Islet precursor cell (in vitro differentiated cells): ENCODE data around the gene GINS2.

Experiments used
- DNase-seq: peaks from one replicate; pipeline ENCODE4 v3.0.0-alpha.2; 2018

GINS2 gene

DNA sequence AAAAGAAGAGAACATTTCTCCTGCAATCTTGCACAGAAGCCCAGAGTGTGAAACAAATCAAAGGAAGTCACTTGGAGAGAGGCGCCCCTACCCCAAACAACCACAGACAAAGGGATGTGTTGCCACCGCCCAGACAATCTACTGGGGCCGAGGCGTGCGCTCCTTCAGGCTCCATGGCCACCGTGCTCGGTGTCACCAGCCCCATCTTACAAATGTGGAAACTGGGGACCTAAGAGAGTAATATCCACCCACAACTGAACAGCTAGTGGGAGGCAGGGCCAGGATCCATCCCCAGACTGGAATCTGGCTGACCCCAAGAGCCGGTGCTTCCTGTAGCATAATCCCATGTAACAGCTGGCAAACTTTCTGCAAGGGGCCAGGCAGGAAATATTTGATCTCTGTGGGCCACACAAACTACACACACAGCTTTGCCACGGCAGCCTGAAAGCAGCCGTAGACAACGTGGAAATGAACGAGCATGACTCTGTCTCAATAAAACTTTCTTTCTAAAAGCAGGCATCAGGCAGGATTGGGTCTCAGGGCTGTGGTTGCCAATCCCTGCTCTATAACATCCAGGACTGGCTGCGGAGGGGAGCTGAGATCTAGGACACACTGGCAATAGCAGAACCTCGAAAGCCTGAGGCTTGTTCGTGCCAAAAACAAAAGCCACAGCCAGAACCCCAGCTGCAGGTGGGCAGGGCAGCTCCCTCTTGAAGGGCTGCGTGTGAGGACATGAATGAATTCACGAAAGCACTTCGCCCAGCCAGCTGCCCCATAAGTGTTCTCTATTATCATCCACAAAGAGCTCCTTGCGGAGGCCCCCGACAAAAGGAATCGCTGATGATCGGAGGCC, 26.6 kb upstream of the GINS2 start:
- no peak for DNase-seq

DNA sequence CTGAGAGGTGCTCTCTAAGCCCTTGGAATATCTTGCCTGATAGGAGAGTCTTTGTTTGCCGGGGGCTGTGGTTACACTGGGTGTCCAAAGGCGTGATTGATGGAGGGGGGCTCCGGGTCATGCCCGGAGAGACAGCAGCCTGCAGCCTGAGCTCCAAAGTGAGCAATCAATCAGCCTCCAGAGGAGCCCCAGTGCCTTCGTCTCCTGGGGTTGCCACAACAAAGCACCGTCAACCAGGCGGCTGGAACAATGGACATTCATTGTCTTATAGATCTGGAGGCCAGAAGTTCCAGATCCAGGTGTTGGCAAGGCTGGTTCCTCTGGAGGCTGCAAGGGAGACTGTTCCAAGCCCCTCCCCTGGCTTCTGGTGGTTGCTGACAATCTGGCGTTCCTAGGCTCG, 24.0 kb upstream of the GINS2 start:
- no peak for DNase-seq

DNA sequence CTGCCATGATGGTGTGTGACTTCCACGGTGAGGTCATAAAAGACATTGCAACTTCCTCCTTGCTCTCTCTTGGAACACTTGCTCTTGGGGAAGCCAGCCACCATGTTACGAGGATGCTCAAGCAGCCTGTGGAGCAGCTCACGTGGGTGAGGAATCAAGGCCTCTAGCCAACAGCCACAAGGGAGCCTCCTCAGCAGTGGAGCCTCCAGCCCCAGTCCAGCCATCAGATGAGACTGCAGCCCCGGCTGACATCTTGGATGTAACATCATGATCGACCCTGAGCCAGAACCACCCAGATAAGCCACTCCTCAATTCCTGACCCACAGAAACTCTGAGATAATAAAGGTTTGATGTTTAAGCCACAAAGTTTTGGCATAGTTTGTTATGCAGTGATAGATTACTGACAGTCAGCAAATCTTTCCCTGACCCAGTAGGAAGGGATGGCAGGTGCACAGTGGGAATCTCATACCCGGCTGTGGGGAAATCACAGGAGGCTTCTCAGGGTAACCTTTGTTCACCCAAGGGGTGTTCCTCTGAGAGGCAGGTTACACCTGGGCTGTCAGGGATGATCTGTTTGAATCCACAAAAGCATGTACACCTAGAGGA, 23.3 kb upstream of the GINS2 start:
- DNase-seq: no peak

DNA sequence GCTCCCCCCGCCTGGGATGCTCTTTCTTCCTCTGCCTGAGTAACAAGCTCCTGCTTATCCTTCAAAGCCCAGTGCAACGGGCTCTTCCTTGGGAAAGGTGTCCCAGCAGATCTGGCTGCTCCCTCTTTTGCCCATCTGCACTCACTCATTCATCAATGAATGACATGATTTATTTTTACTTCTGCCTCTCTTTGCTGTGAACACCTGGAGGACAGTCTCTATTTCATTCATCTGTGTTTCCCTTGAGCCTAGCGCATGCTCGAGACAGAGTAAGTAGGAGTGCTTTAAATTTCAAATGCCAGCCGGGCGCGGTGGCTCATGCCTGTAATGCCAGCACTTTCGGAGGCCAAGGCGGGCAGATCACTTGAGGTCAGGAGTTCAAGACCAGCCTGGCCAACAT, 22.0 kb upstream of the GINS2 start:
- DNase-seq: no peak

DNA sequence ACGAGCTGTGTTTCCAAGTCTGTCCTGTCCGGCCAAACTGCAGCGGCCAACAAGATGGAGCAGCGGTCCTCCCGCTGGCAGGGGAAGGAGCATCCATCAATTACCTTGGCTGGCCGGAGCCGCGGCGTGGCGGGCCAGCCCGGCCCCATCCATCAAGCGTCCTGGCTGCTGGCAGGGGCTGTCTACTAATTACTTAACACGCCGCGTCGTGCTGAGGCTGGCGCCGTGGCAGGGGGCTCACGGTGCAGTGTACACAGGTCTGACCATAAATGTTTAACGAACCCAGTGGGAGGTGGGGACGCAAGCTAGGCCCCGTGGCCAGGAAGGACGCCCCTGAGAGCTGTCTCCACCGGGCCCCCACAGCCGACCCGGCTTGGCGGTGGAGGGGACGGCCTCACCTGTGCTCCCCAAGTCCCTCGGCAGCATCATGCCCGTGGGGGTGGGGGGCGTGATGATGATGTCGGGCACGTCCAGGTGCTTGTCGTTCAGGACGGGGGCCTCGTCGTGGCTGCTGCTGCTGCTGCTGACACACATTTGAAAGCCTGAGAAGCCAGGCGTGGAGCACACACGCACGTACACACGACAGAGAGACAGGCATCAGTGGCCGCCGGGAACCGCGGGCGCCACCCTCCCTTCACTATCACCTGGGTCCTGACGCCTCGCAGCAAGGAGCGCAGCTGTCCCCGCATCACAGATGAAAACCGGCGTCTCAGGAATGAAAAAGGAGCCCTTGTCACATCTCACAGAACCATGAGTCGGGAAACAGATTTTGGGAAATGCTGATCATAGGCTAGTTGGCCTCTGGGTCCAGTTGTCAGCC, 21.2 kb upstream of the GINS2 start:
- no peak for DNase-seq

DNA sequence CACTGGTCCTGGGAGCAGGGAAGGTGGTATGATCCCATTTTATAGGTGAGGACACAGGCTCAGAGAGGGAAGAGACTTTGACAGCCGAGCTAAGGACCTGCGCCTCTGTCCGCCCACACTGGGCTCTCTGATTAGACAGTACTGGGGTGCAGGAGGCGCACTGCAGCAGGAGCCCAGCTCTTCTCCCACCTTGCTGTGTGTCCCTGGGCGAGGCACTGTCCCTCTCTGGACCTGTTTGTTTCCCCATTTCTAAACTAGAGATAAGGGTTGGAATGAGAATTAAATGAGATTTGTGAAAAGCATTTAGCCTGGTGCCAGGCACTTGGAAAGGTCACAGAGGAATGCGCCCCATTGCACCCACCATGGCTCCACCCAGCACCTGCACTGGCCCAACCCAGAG, 19.6 kb upstream of the GINS2 start:
- DNase-seq: no peak

DNA sequence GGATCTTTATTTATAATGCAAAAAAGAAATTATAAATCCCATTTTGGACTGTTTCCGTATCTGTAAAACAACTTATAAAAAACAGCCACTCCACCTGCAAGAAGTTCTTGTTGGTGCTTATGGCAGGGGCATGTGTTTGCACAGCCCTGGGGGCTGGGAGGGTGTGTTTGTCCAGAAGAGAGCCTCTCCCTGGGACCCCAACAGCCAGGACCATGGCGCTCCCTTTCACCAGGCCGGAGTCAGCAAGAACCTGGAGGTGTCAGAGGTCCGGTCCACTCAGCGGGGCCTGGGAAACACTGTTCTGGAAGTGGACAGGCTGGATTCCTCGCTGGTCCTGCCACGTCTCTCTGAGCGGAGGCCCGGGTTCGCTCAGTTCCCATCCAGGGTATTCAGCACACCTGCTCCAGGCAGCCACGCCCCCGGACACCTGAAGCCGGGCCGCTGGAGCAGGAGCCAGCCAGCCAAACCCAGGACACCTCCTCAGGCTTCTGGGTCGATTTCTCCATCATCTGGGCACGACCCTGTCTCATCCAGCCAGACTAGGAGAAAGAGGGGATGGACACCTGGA, 18.9 kb upstream of the GINS2 start:
- no peak for DNase-seq

DNA sequence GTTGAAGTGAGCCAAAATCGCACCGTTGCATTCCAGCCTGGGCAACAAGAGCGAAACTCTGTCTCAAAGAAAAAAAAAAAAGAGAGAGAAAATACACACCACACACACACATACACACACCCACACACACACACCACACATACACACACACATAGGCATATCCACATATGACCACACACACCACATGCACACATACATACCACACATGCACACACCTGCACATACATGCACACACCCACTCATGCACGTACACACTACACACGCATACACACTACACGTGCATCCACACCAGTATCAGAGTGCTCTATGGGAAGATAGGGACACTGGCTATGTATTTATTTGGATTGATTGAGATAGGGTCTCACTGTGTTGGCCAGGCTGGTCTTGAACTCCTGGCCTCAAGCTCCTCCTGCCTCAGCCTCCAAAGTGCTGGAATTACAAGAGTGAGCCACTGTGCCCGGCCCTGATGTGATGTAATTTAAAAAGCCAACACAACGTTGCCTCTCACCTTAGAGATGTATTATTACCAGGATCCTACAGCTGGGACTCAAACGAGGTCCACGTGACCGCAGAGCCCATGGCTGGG, 17.8 kb upstream of the GINS2 start:
- DNase-seq: no peak

DNA sequence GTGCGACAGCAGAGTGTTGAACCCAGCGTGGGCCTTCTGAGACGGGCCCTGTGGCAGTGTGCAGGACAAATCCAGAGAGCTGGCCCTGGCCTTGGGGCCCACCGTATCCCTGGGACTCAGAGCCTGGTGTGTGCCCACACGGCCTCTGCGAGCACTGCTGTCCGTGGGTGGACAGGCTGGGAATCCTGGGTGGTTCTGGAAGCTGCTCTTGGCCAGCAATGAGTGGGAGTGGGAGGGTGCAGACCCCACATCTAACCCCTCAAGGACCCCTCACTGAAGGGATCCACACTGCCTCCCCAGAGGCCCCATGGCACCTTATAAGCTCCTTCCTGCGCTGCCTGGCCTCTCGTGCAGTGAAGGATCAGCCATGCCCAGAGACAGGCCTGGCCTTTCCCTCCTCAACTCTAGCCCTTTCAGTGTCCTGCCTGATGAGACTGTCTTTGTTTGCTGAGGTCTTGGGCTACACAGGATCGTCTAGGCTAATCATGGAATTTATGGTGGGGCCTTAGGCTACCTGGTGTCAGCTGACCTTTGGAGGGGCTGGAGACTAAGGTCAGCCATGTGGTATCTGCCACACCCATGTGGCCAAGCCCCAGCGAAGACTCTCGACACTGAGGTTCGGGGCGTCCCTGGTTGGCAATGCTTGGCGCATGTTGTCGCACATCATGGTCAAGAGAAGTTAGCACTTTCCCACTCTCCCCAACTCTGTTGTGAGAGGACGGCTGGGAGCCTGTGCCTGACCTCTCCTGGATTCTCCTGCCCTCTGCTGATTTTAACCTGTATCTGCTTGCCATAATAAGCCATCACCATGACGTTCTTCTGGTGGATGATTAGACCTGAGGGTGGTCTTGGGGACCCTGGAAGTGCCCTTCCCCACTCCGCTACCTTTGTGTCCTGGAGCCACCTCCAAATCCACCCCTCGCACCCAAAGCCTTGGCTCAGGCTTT, 16.4 kb upstream of the GINS2 start:
- DNase-seq: no peak

DNA sequence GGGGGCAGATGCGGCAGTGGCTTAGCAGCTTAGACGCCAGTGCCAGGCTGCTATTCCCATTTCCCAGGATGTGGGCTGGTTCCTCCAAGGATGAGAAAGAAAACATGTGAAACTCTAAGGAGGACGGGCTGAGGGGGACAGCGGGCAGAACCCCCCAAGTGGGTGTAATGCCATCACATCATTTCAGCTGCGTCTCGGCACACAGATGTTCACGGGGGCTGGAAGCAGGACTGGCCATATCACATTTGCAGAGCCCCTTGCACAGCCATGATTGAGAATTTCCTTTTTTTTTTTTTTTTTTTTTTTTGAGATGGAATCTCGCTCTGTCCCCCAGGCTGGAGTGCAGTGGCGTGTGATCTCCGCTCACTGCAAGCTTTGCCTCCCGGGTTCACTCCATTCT, 15.3 kb upstream of the GINS2 start:
- DNase-seq: no peak

DNA sequence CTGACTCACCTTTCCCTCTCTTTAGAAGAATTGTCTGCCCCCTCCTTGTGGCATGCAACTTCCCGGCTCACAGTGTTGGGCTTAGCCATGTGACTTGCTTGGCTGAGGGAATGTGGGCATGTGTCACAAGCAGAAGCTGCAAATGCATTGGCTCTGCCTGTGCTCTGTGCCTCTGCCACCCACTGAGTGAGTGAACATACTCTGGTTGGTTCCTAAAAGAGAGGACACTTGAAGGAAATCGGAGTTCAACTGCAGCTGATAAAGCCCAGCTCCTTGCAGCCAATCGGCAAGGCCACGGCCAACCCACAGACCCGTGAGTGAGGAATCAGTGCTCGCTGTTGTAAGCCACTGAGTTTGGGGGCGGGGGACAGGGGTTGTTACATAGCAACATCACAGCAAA, 10.9 kb upstream of the GINS2 start:
- DNase-seq: no peak

DNA sequence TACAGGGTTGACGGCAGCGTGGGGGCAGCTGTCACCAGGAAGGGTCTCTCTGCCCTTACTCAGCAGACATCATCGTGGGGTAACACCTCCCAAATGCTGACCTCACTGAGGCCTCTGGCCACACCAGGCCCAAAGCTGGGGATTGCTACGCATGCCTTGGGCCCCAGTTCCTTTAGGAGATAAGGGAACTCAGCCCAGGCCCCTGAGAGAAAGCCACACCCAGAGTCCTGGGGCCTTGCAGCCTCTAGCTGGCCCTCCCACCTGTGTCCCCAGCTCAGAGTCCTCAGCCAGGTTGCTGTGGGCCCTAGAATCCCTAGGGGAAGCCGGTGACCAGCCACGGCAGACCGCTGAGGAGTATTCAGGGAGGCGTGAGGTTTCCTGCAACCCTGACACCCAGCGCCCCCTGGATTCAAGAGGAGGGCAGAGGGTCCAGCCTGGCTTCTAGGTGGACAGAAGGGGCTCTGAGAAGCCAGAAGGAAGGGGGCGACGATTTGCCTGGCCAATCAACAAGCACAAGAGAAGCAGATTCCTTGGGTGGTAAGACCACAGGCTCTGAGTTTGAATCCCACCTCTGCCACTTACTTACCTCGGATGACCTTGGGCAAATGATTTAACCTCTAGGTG, 10.3 kb upstream of the GINS2 start:
- no peak for DNase-seq

DNA sequence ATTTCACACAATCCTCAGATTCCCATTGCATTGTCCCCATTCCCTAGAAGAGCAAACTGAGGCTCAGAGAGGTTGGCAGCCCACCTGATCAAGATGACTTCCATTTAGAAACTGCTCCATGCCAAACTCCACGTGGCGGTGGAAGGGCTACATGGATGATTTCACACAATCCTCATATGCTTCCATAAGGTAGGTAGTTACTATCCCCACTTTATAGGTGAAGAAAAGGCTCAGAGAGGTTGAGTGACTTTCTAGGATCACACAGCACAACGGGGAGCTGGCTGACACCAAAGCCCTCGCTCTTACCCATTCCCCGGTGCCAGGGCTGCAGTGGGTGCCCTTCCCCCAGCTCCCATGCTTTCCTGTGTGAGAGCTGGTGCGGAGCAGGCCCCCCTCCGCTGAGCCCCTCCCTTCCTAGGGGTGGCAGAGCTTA, 9.7 kb upstream of the GINS2 start:
- DNase-seq: no peak

DNA sequence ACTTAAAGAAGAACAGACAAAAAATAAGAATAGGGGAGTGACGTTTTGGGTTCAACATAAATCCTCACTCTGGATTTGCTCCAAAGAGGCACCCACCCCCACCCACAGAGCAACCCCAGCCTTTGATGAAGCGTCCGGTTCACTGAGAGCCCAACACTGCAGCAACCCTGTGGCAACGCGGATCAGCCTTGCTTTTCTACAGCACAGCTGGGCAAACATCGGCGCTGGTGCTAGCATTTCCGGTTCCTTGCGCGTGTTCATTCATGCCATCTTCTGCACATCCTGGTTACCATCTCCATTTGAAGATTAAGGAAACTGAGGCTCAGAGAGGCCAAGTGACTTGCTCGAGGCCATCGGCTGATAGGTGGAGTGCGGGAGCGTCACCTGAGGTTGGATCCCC, 8.7 kb upstream of the GINS2 start:
- DNase-seq: no peak

DNA sequence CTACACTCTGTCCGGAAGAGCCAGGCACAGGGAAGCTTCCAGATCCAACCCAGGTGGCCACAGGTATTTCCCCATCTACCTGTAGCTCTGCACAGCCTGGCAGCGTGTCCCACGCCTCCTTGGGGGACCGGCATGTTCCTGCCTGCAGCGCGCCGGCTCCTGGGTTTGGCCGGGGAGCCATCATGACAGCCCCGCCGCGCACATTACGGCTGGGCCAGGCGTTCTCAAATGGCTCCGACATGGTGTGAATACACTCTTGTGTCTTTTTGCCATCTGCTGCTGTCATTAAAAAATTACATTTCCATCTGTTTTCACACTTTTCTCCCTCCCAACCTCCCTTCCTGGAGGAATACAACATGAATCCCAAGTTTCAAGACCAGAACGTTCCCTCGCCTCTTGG, 8.0 kb upstream of the GINS2 start:
- no peak for DNase-seq

DNA sequence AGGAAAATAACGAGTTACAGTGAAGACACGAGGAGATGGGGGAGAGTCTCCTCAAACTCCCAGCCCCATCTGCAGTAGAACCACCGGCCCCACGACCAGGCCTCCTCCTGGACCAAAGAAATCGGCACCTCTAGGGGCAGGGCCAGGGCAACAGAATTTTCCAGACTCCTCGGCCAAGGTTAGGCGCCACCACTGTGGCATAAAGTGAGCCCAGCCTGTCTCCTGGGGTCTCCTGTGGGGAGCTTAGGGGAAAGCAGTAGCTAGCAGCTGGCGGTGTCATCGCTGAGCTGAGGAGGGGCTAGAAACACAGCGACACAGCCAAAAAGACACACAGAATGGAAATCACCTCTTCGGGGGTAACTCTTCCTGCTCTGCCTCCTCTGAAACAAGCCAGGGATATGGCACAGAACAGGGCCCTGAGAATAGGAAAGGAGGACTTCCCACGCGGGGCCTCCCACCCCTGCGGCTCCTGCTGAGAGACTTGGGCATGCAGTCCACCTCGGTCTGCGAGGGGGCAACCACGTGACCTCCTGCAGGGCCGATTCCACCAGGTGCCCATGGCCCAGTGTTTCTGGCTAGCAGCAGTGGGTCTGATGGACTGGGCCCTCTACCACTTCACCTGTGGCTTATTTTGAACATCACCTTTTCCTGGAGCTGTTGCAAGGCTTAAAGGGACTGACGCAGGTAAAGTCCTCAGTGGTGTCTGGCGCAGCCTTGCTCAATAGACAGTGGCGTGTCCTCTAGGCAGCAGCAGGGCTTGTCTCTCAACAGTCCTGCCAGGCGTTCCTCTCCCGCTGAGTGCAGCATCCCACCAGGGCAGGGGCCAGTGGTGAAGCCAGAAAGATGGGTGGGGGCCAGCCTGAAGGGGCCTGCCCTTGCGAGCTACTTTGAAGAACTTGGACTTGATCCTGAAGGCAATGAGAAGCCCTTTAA, 6.7 kb upstream of the GINS2 start:
- no peak for DNase-seq

DNA sequence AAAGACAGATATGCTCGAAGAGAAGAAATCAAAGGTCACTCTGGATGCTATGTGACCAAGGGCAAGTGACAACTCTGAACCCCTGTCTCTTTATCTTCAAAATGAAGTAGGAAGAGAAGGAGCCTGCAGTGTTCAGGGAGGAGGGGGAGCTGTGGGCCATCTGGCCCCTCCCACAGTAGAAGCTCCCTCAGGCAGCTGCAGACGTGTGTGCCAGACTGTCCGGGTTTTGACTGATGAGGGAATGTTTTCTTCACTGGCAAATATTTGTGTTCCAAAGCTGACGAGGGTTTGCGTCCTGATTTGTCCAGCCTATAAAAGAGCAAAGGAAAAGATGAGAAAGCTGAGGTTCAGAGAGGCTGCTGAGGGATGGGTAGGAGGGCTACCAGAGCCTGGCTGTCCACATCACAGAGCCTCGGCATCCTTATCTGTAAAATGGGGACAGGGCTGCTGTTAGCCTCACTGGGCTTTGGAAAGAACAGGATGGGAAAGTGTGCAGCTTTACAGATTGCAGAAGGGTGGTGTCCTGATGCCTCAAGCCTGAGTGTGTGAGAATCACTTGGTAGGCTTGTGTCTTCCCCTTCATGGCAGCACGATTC, 1.8 kb upstream of the GINS2 start:
- no peak for DNase-seq

DNA sequence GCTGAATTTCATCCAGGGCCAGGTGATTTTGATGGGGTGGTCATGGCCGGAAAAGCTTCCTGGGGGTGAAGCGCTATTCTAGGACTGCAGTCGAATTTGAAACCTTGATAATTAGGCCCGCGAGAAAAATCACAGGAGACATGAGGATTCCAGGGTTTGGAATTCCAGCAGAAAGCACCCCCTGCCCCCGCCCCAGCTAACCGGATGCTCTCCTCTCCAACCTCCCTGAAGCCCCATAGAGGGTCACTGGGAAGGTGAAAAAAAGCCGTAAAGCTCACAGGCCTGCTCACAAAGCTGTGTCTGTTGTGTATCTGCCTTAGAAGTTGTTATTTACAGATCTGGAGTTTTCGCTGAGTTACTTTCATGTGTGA, 1.2 kb upstream of the GINS2 start:
- no peak for DNase-seq

DNA sequence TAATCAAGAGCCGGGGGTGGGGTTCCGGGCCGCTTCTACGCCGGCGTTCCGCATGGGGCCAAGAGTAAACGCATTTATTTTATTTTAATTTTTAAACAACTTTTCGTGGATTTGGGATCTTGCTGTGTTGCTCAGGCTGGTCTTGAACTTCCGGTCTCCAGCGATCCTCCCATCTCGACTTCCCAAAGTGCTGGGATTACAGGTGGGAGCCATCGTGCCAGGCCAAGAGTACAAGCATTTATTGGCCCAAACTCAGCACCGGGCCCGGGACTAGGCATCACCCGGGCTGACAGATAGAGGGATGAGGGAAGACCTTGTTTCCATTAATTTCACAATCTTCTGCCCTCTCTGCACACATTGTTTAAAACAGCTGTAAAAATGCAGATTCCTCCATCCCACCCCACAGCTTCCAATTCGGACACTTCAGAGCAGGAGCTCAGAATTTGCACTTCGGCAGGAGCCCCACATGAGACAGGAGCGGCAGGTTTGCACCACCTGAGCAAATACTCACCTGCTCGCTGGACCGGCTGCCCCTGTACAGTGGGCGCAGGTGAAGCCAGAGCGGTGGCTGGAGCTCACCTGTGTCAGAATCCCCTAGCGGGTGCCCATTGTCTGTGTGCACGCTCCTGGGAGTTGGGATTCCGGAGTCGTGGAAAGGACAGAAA, 663 bp upstream of the GINS2 start:
- DNase-seq: no peak
